Smooth muscle cell (in vitro differentiated cells): ENCODE data around the gene MSRB3. TPM values are rescaled to one million over a fixed set of nuclear protein-coding genes. Genes with fewer than 3 reads are reported as not detected.

Experiments used
- DNase-seq: peaks from one replicate; lab custom pipeline; 2025; ENCODE audit not compliant: unreplicated experiment; lab: John Stamatoyannopoulos, UW
- H2AFZ ChIP-seq: fragments of 200-600 bp; sonication (generic); 2 replicates; pipeline ENCODE4 v1.6.0; 2016; ENCODE audit warnings: antibody characterized with exemption, low read depth, mild to moderate bottlenecking
- H3F3A ChIP-seq: fragments of 200-600 bp; sonication (generic); 2 replicates; pipeline ENCODE4 v1.6.0; 2017; ENCODE audit warnings: antibody characterized with exemption, low read depth
- H3K27ac ChIP-seq: fragments of 200-600 bp; sonication (generic); 2 replicates; pipeline ENCODE4 v1.5.1; 2016; ENCODE audit warnings: low read depth, mild to moderate bottlenecking
- H3K27me3 ChIP-seq: fragments of 200-600 bp; sonication (generic); 2 replicates; pipeline ENCODE4 v1.6.1; 2016; ENCODE audit warnings: low read depth, mild to moderate bottlenecking
- H3K36me3 ChIP-seq: fragments of 200-600 bp; sonication (generic); 2 replicates; pipeline ENCODE4 v1.5.1; 2016; ENCODE audit warnings: low read depth
- H3K4me1 ChIP-seq: fragments of 200-600 bp; sonication (generic); 2 replicates; pipeline ENCODE4 v1.5.1; 2016; ENCODE audit warnings: low read depth
- H3K4me2 ChIP-seq: fragments of 200-600 bp; sonication (generic); 2 replicates; pipeline ENCODE4 v1.6.0; 2016; ENCODE audit warnings: mild to moderate bottlenecking
- H3K4me3 ChIP-seq: fragments of 200-600 bp; sonication (generic); 2 replicates; pipeline ENCODE4 v1.5.1; 2016; ENCODE audit warnings: mild to moderate bottlenecking
- H3K79me2 ChIP-seq: fragments of 200-600 bp; sonication (generic); 2 replicates; pipeline ENCODE4 v1.6.0; 2016; ENCODE audit warnings: low read depth, mild to moderate bottlenecking
- H3K9ac ChIP-seq: fragments of 200-600 bp; sonication (generic); 2 replicates; pipeline ENCODE4 v1.6.0; 2016; ENCODE audit warnings: low read depth
- H3K9me3 ChIP-seq: fragments of 200-600 bp; sonication (generic); replicated peaks from 2 replicates; pipeline ENCODE4 v1.5.1; 2016; ENCODE audit warnings: low read depth
- H4K20me1 ChIP-seq: fragments of 200-600 bp; sonication (generic); 2 replicates; pipeline ENCODE4 v1.6.0; 2016; ENCODE audit warnings: low read depth
- WGBS: methylation state at CpG from one replicate; pipeline ENCODE4 v1.1.7; 2016; ENCODE audit warnings: low lambda C conversion rate; 5-methylcytosine and 5-hydroxymethylcytosine counted together
- polyA plus RNA-seq: library from polyadenylated mRNA; unstranded; fragments of >200 nt; fragmentation: Nextera tagmentation; extraction: Ambion mirVana; gene quantifications from 2 replicates; pipeline ENCODE4 v1.2.1, GENCODE V29; 2016
- total RNA-seq: library from RNA; depleted of rRNA; stranded (reverse); fragments of >200 nt; gene quantifications from 2 replicates; pipeline ENCODE4 v1.2.3, GENCODE V29; 2014
- TF ChIP-seq, protein P1 (sequence below): fragments of 200-600 bp; sonication (generic); IDR thresholded peaks from 2 replicates; pipeline ENCODE4 v1.5.1; 2017; ENCODE audit warnings: borderline replicate concordance, mild to moderate bottlenecking, antibody characterized with exemption; ENCODE audit not compliant: insufficient read depth, poor library complexity, severe bottlenecking

Gene MSRB3
- total and polyA plus RNA-seq, 2 experiments from 2014 or later = 63.1 to 107 TPM

- Histone ChIP-seq H2AFZ (no peak overlapping the region), H3K4me2 (peak overlapping the region; percentile 58), H3F3A (peaks cover 54% of the 10 kb centered on the region), H4K20me1 (peaks cover 5% of the 10 kb centered on the region), H3K36me3 (no peaks in the 10 kb centered on the region), H3K9ac (no peak overlapping the region), H3K4me3 (no peak overlapping the region), H3K9me3 (no peaks in the 10 kb centered on the region), H3K79me2 (peaks cover 81% of the 10 kb centered on the region), H3K27me3 (no peaks in the 10 kb centered on the region), H3K27ac (peak overlapping the region; percentile 57), H3K4me1 (peaks cover 41% of the 10 kb centered on the region)
- no peak for DNase-seq
- 25% methylated on average over 3 of the region's 3 CpGs for WGBS
- TF ChIP-seq, protein P1, sequence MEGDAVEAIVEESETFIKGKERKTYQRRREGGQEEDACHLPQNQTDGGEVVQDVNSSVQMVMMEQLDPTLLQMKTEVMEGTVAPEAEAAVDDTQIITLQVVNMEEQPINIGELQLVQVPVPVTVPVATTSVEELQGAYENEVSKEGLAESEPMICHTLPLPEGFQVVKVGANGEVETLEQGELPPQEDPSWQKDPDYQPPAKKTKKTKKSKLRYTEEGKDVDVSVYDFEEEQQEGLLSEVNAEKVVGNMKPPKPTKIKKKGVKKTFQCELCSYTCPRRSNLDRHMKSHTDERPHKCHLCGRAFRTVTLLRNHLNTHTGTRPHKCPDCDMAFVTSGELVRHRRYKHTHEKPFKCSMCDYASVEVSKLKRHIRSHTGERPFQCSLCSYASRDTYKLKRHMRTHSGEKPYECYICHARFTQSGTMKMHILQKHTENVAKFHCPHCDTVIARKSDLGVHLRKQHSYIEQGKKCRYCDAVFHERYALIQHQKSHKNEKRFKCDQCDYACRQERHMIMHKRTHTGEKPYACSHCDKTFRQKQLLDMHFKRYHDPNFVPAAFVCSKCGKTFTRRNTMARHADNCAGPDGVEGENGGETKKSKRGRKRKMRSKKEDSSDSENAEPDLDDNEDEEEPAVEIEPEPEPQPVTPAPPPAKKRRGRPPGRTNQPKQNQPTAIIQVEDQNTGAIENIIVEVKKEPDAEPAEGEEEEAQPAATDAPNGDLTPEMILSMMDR = no peak
Measured at GRCh38 chr12:65302891-65303290, 24.4 kb downstream of the MSRB3 start.

- Histone ChIP-seq H2AFZ (no peak overlapping the region), H3K4me1 (peaks cover 31% of the 10 kb centered on the region), H3K27me3 (no peaks in the 10 kb centered on the region), H3K36me3 (peaks cover 8% of the 10 kb centered on the region), H3F3A (peaks cover 36% of the 10 kb centered on the region), H3K27ac (peak overlapping the region; percentile 92), H3K4me3 (no peak overlapping the region), H3K4me2 (peak overlapping the region; percentile 77), H3K9me3 (no peaks in the 10 kb centered on the region), H3K79me2 (peaks cover 85% of the 10 kb centered on the region), H3K9ac (peak overlapping the region; percentile 39), H4K20me1 (peaks cover under 1% of the 10 kb centered on the region)
- DNase-seq = no peak
- 67% methylated on average over 2 of the region's 2 CpGs for WGBS
- TF ChIP-seq, protein P1 = no peak
Measured at GRCh38 chr12:65305346-65305950, 27.0 kb downstream of the MSRB3 start.

DNA sequence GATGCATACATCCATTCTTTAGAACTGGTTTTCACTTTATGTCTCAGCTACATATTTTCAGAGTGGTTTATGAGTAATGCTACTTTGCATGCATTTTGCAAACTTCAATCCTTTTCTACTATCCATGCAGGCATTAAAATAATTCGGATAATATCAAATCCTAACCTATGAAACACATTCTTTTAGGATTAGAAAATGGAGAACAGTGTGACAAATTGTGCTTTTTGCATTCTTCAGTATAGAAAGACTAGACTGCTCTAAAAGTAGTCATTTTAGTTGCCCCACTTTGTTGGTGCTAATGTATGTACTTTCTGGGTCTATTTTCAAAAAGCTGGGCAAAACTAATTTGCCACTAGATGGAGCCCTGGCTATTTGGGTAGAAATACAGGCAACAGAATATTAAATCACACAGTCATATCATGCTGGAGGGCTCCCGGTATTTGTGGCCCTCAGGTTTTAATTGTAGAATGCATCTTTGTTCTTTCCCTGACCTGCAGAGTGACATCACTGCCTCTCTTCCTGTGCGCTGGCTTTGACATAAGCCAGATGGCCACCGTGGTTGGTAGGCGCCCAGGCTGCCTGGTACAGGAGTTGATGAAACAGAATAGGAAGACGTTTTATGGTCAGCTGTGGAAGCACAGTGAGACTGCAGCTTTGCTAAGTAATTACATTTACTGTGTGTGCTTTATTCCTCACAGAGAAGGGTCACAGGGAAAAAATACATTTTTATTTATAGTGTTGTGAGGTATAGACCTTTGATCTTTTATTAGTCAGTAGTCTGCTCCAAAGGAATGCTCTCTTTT lies 28.1 kb downstream of the MSRB3 start:
- H2AFZ ChIP-seq = no peak overlapping the region
- H3K4me1 ChIP-seq = peaks cover 31% of the 10 kb centered on the region
- H3K27ac ChIP-seq = peak overlapping the region; percentile 92
- 8% methylated on average over 6 of the region's 6 CpGs for WGBS
- peak overlapping the region; percentile 65 for H3K9ac ChIP-seq
- peak overlapping the region; percentile 77 for H3K4me2 ChIP-seq
- TF ChIP-seq, protein P1 = peak; percentile 66
- peaks cover 8% of the 10 kb centered on the region for H3K36me3 ChIP-seq
- no peaks in the 10 kb centered on the region for H3K9me3 ChIP-seq
- H3F3A ChIP-seq = peaks cover 26% of the 10 kb centered on the region
- no peaks in the 10 kb centered on the region for H4K20me1 ChIP-seq
- H3K4me3 ChIP-seq = peak overlapping the region; percentile 22
- DNase-seq = no peak
- peaks cover 85% of the 10 kb centered on the region for H3K79me2 ChIP-seq
- no peaks in the 10 kb centered on the region for H3K27me3 ChIP-seq

DNA sequence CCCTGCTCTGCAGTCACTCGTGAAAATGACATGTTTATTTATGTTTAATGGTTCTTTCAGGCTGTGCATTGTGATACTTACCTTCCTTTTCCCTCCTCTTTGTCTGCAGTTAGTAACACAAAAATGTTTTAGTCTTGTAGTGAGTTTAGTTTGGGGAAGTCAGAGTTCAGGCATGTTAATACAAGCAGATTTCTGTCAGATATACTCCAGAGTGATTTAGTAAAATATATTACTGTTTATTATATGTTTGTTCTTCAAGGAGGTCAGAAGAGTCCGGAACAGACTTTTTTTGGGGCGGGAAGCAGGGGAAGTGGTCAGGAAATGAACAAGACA lies 28.7 kb downstream of the MSRB3 start:
- no peaks in the 10 kb centered on the region for H3K27me3 ChIP-seq
- no peak overlapping the region for H2AFZ ChIP-seq
- H3K27ac ChIP-seq = peak overlapping the region; percentile 92
- DNase-seq = no peak
- peak overlapping the region; percentile 65 for H3K9ac ChIP-seq
- H3K36me3 ChIP-seq = peaks cover 8% of the 10 kb centered on the region
- no peaks in the 10 kb centered on the region for H4K20me1 ChIP-seq
- TF ChIP-seq, protein P1 = no peak
- peak overlapping the region; percentile 22 for H3K4me3 ChIP-seq
- H3F3A ChIP-seq = peaks cover 24% of the 10 kb centered on the region
- peak overlapping the region; percentile 77 for H3K4me2 ChIP-seq
- peaks cover 85% of the 10 kb centered on the region for H3K79me2 ChIP-seq
- H3K9me3 ChIP-seq = no peaks in the 10 kb centered on the region
- 41% methylated on average over 3 of the region's 3 CpGs for WGBS
- peaks cover 30% of the 10 kb centered on the region for H3K4me1 ChIP-seq
